ENCODE data around the gene APBB1. TPM values are rescaled to one million over a fixed set of nuclear protein-coding genes. Genes with fewer than 3 reads are reported as not detected.

Gene APBB1
- total RNA-seq, 2 donors from 2014 or later, result 6.6 to 10.2 TPM

DNA sequence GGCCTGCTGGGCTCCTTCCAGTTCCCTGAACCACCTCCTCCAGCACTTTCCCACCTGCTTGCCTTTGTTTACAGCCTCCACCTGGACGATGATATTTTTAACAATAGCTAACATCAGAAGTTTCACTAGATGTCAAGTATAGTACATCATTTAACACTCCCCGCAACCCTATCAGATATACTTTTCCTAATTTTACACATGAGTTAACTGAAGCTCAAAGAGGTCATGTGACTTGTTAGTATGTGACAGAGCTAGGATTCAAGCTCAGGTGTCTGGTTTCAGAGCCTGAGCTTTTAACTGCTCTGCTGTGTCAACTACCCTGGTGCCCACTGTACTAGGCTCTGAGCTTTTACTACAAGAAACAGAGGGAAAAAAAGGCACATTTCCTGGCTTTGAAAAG lies 36.2 kb upstream of the APBB1 start:
- Histone ChIP-seq H3K9ac (ENCODE audit: low read depth in 2 of 2, low read length in 2 of 2) (no peak overlapping the region), H3K9me3 (no peaks in the 10 kb centered on the region), H3K4me1 (no peaks in the 10 kb centered on the region), H3K27ac (no peak overlapping the region), H3K27me3 (no peaks in the 10 kb centered on the region), H3K4me3 (no peak overlapping the region), H3K36me3 (no peaks in the 10 kb centered on the region)
- TF ChIP-seq, protein P1, sequence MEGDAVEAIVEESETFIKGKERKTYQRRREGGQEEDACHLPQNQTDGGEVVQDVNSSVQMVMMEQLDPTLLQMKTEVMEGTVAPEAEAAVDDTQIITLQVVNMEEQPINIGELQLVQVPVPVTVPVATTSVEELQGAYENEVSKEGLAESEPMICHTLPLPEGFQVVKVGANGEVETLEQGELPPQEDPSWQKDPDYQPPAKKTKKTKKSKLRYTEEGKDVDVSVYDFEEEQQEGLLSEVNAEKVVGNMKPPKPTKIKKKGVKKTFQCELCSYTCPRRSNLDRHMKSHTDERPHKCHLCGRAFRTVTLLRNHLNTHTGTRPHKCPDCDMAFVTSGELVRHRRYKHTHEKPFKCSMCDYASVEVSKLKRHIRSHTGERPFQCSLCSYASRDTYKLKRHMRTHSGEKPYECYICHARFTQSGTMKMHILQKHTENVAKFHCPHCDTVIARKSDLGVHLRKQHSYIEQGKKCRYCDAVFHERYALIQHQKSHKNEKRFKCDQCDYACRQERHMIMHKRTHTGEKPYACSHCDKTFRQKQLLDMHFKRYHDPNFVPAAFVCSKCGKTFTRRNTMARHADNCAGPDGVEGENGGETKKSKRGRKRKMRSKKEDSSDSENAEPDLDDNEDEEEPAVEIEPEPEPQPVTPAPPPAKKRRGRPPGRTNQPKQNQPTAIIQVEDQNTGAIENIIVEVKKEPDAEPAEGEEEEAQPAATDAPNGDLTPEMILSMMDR (IDR thresholded peaks at IDR 0.05), result no peak
- intact Hi-C loops (cut with DNase I), result no loop called here
- DNase-seq, result no peak

DNA sequence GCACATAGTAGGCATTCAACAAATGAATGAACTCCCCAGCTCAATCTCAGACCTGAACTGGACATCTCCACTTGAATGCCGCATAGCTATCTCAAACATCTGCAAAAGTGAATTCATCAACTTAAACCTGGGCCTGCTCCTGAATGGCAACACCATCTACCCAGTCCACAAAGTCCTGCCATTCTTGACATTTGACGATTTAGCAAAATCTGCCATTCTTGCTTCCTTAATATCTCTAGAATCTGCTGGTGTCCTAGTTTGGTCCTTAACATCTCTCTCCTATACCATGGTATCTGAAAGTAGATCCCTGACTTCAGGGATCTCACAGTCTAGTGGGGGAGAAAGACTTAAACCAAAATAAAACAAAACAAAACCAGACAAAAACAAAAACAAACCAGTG lies 34.3 kb upstream of the APBB1 start:
- Histone ChIP-seq H3K4me1 (no peaks in the 10 kb centered on the region), H3K9ac (ENCODE audit: low read depth in 2 of 2, low read length in 2 of 2) (no peak overlapping the region), H3K27me3 (no peaks in the 10 kb centered on the region), H3K4me3 (no peak overlapping the region), H3K36me3 (no peaks in the 10 kb centered on the region), H3K9me3 (no peaks in the 10 kb centered on the region), H3K27ac (no peak overlapping the region)
- intact Hi-C loops (cut with DNase I), result no loop called here
- TF ChIP-seq, protein P1 (IDR thresholded peaks at IDR 0.05), result no peak
- no peak for DNase-seq

DNA sequence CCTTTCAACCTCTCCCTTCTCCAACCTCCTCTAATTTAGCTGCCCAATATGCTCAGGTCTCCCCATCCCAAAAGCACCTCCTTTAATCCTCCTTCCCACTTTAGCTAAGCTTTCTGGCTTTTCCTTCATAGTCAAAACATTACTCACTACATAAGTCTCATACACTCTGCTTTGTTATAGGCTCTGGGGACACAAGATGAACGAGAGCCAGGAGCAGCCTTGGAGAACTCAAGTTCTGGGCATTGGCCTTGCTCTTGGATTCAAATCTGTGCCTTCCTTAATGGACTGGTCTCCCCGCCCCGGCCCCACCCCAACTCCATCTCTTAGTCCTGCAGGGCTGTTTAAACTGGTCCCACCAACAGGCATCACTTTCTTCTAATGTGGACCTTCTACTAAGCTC lies 33.3 kb upstream of the APBB1 start:
- intact Hi-C loops (cut with DNase I), result no loop called here
- Histone ChIP-seq H3K4me3 (no peak overlapping the region), H3K36me3 (no peaks in the 10 kb centered on the region), H3K9me3 (no peaks in the 10 kb centered on the region), H3K4me1 (no peaks in the 10 kb centered on the region), H3K27me3 (no peaks in the 10 kb centered on the region), H3K27ac (no peak overlapping the region), H3K9ac (ENCODE audit: low read depth in 2 of 2, low read length in 2 of 2) (no peak overlapping the region)
- DNase-seq, result no peak
- TF ChIP-seq, protein P1 (IDR thresholded peaks at IDR 0.05), result no peak

DNA sequence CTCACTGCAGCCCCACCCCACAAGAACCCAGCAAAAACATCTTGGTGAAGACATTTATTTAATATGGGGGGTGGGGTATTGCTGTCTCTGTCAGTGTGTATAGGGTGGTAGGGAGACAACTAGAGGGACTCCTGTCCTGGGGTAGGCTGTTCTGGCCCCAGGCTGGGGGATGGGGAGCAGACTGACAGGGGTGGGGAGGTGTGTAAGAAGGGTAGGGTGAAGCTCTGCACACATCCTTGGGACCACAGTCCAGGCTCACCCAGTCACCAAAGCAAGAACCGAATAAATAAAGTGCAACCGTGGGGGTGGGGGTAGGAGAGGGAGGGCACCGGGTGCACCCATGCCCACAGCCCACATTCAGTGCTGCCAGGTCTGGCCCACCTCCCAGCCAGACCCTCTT lies 29.7 kb upstream of the APBB1 start:
- no peaks in the 10 kb centered on the region for H3K4me1 ChIP-seq
- H3K27ac ChIP-seq, result no peak overlapping the region
- H3K36me3 ChIP-seq, result no peaks in the 10 kb centered on the region
- H3K9ac ChIP-seq (ENCODE audit: low read depth in 2 of 2, low read length in 2 of 2), result no peak overlapping the region
- H3K9me3 ChIP-seq, result no peaks in the 10 kb centered on the region
- H3K4me3 ChIP-seq, result no peak overlapping the region
- H3K27me3 ChIP-seq, result no peaks in the 10 kb centered on the region
- DNase-seq, result no peak
- TF ChIP-seq, protein P1 (IDR thresholded peaks at IDR 0.05), result no peak
- intact Hi-C loops (cut with DNase I), result no loop called here

DNA sequence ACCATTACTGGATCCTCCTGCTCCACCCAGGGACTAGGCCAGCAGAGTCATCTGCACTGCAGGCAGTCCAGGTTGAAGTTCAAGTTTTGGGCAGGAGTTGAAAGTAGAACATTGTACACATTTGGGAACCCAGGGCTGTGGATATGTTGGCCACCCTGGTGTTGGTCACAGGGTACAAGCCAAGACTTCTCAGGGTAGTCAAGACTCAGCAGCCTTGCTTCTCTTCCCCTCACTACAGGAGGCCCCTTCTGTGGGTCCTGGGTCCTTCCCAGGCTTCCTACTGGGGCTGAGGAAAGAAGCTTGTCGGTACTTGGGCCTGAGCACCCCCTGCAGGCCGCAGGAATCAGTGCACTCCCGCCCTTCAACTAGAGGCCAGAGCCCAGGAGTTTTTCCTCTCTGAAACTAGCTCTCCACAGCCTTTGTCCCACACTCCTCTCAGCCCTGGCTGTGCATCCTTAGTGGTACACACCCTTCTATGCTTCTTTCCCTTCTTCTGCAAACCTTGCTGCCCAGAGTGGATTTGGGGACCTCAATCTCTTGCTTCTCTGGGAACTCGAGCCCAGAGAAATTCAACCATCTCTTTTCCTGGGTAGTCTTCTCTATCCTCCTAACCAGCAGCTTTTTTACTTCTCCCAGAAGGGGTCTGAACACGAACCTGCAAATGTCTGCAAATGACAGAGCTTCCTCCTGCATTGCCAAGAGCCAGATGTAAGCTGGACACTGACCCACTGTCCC lies 24.5 kb upstream of the APBB1 start:
- TF ChIP-seq, protein P1 (IDR thresholded peaks at IDR 0.05), result peak; percentile 86
- no peaks in the 10 kb centered on the region for H3K4me1 ChIP-seq
- DNase-seq, result peak; percentile 55
- no peaks in the 10 kb centered on the region for H3K27me3 ChIP-seq
- no peak overlapping the region for H3K9ac ChIP-seq (ENCODE audit: low read depth in 2 of 2, low read length in 2 of 2)
- intact Hi-C loops (cut with DNase I), result loop anchor here (2.0 kb wide), 1 partner anchor 65 kb away; no protein-coding TSS in a partner anchor
- H3K27ac ChIP-seq, result no peak overlapping the region
- H3K9me3 ChIP-seq, result no peaks in the 10 kb centered on the region
- no peak overlapping the region for H3K4me3 ChIP-seq
- H3K36me3 ChIP-seq, result no peaks in the 10 kb centered on the region

Measured in colonic mucosa (tissue), 4 donors.